SKM-1 treated with dmso at 0.1 percent for 144 hours (cell line): ENCODE results near the gene MBD5.

ENCODE experiments used
- DNase-seq: peaks from one replicate; lab custom pipeline; 2025; ENCODE audit not compliant: unreplicated experiment; lab: John Stamatoyannopoulos, UW

The MBD5 gene

GRCh38 chr2:148218326-148219075, 197.6 kb downstream of the MBD5 start:
- no peak for DNase-seq

GRCh38 chr2:148221166-148221565, 200.3 kb downstream of the MBD5 start:
- DNase-seq: no peak

GRCh38 chr2:148221926-148222325, 201.0 kb downstream of the MBD5 start:
- no peak for DNase-seq

- DNase-seq: no peak
Measured at GRCh38 chr2:148231858-148232257, 211.0 kb downstream of the MBD5 start.

GRCh38 chr2:148234143-148234542, 213.3 kb downstream of the MBD5 start:
- DNase-seq: no peak

- no peak for DNase-seq
Measured at GRCh38 chr2:148237911-148238310, 217.0 kb downstream of the MBD5 start.

GRCh38 chr2:148238561-148238960, 217.7 kb downstream of the MBD5 start:
- DNase-seq: no peak

- no peak for DNase-seq
Measured at GRCh38 chr2:148240838-148241237, 219.9 kb downstream of the MBD5 start.

GRCh38 chr2:148244593-148245292, 223.9 kb downstream of the MBD5 start:
- no peak for DNase-seq

- DNase-seq: no peak
Measured at GRCh38 chr2:148251993-148252392, 231.1 kb downstream of the MBD5 start.

- no peak for DNase-seq
Measured at GRCh38 chr2:148252646-148253045, 231.8 kb downstream of the MBD5 start.

GRCh38 chr2:148253685-148254084, 232.8 kb downstream of the MBD5 start:
- DNase-seq: no peak

GRCh38 chr2:148255929-148256328, 235.0 kb downstream of the MBD5 start:
- no peak for DNase-seq

GRCh38 chr2:148257276-148257675, 236.4 kb downstream of the MBD5 start:
- no peak for DNase-seq

GRCh38 chr2:148258124-148258523, 237.2 kb downstream of the MBD5 start:
- no peak for DNase-seq

GRCh38 chr2:148259674-148260073, 238.8 kb downstream of the MBD5 start:
- no peak for DNase-seq

- DNase-seq: no peak
Measured at GRCh38 chr2:148263890-148264289, 243.0 kb downstream of the MBD5 start.

GRCh38 chr2:148273158-148273691, 252.3 kb downstream of the MBD5 start:
- no peak for DNase-seq

- DNase-seq: no peak
Measured at GRCh38 chr2:148279216-148279615, 258.3 kb downstream of the MBD5 start.

GRCh38 chr2:148282201-148282600, 261.3 kb downstream of the MBD5 start:
- DNase-seq: no peak

- no peak for DNase-seq
Measured at GRCh38 chr2:148292431-148292830, 271.5 kb downstream of the MBD5 start.

GRCh38 chr2:148298196-148298595, 277.3 kb downstream of the MBD5 start:
- no peak for DNase-seq
